DND-41 (cell line): Measurements from ENCODE around the gene ZNRF2.

Experiments used
- EZH2 ChIP-seq: IDR thresholded peaks from 3 replicates; pipeline ENCODE4 v1.6.1; 2012; ENCODE audit warnings: borderline replicate concordance, low read depth, mild to moderate bottlenecking, moderate library complexity, low read length, inconsistent platforms; ENCODE audit not compliant: severe bottlenecking
- TF ChIP-seq, protein P1 (sequence below): IDR thresholded peaks from 2 replicates; pipeline ENCODE4 v1.5.1; 2012; ENCODE audit warnings: borderline replicate concordance, low read length, moderate library complexity, mild to moderate bottlenecking; ENCODE audit not compliant: poor library complexity, severe bottlenecking; ENCODE audit errors: extremely low read depth

DNA sequence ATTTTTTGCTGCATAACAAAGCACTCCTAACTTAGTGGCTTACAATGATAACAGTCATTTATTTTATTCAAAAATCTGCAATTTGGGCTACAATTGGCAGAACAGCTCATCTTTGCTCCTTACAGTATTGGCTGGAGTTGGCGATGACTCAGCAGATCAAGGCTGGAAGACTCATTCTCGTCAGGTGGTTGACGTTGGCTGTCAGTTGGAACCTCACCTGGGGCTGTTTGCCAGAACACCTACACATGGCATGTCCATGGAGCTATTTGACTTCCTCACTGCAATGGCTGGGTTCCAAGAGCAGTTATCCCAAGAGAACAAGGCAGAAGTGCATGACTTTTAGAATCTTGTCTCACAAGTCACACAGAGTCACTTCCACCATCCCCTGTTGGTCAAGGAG, 119.1 kb downstream of the ZNRF2 start:
- TF ChIP-seq, protein P1, sequence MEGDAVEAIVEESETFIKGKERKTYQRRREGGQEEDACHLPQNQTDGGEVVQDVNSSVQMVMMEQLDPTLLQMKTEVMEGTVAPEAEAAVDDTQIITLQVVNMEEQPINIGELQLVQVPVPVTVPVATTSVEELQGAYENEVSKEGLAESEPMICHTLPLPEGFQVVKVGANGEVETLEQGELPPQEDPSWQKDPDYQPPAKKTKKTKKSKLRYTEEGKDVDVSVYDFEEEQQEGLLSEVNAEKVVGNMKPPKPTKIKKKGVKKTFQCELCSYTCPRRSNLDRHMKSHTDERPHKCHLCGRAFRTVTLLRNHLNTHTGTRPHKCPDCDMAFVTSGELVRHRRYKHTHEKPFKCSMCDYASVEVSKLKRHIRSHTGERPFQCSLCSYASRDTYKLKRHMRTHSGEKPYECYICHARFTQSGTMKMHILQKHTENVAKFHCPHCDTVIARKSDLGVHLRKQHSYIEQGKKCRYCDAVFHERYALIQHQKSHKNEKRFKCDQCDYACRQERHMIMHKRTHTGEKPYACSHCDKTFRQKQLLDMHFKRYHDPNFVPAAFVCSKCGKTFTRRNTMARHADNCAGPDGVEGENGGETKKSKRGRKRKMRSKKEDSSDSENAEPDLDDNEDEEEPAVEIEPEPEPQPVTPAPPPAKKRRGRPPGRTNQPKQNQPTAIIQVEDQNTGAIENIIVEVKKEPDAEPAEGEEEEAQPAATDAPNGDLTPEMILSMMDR = no peak
- no peak for TF ChIP-seq EZH2
